MM.1S (cell line): ENCODE measurements around the gene SPATS2.

Experiments
- EZH2 ChIP-seq: fragments of 300-600 bp; sonication (generic); optimal IDR thresholded peaks from 2 replicates; pipeline ENCODE3; 2017; ENCODE audit warnings: low read depth, mild to moderate bottlenecking, antibody characterized with exemption, low read length, mixed read lengths
- TF ChIP-seq, protein P1 (sequence below): fragments of 300-600 bp; sonication (generic); IDR thresholded peaks from 2 replicates; pipeline ENCODE4 v1.5.1; 2016; ENCODE audit warnings: antibody characterized with exemption, low read length, mixed read lengths

- TF ChIP-seq, protein P1, sequence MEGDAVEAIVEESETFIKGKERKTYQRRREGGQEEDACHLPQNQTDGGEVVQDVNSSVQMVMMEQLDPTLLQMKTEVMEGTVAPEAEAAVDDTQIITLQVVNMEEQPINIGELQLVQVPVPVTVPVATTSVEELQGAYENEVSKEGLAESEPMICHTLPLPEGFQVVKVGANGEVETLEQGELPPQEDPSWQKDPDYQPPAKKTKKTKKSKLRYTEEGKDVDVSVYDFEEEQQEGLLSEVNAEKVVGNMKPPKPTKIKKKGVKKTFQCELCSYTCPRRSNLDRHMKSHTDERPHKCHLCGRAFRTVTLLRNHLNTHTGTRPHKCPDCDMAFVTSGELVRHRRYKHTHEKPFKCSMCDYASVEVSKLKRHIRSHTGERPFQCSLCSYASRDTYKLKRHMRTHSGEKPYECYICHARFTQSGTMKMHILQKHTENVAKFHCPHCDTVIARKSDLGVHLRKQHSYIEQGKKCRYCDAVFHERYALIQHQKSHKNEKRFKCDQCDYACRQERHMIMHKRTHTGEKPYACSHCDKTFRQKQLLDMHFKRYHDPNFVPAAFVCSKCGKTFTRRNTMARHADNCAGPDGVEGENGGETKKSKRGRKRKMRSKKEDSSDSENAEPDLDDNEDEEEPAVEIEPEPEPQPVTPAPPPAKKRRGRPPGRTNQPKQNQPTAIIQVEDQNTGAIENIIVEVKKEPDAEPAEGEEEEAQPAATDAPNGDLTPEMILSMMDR, result peak; percentile 15; the same call in 1 of the 2 replicates
- no peak for TF ChIP-seq EZH2
Observed at GRCh38 chr12:49537752-49538509, 170.7 kb downstream of the SPATS2 start.
